Esophagus (tissue), 2 donors: ENCODE data around the gene ESPNL. TPM values are rescaled to one million over a fixed set of nuclear protein-coding genes. Genes with fewer than 3 reads are reported as not detected.

Source experiments
- H3K27ac ChIP-seq, 2 donors: one replicate each; pipeline ENCODE4 v1.5.1; 2013; ENCODE audit warnings: low read depth in 2 of 2, mild to moderate bottlenecking in 2 of 2, inconsistent platforms in 1 of 2, low read length in 1 of 2, moderate library complexity in 1 of 2
- H3K27me3 ChIP-seq, 2 donors: one replicate each; pipeline ENCODE4 v1.6.1; 2013; ENCODE audit warnings: low read length in 2 of 2, control low read depth in 1 of 2, mild to moderate bottlenecking in 1 of 2; ENCODE audit not compliant: insufficient read depth in 2 of 2, control insufficient read depth in 1 of 2
- H3K36me3 ChIP-seq, 2 donors: one replicate each; pipeline ENCODE4 v1.6.1; 2013; ENCODE audit warnings: low read length in 1 of 2; ENCODE audit not compliant: control insufficient read depth in 2 of 2, insufficient read depth in 2 of 2
- H3K4me1 ChIP-seq, 2 donors: one replicate each; pipeline ENCODE4 v1.6.1; 2013; ENCODE audit warnings: low read length in 1 of 2; ENCODE audit not compliant: control insufficient read depth in 2 of 2, insufficient read depth in 2 of 2
- H3K4me3 ChIP-seq, 2 donors: one replicate each; pipeline ENCODE4 v1.5.1; 2013; ENCODE audit warnings: low read length in 2 of 2, mild to moderate bottlenecking in 2 of 2, low read depth in 1 of 2, moderate library complexity in 1 of 2
- H3K9me3 ChIP-seq, 2 donors: one replicate each; pipeline ENCODE4 v1.6.1; 2013; ENCODE audit warnings: mild to moderate bottlenecking in 2 of 2, low read depth in 1 of 2, low read length in 1 of 2, moderate library complexity in 1 of 2; ENCODE audit not compliant: control insufficient read depth in 2 of 2, insufficient read depth in 1 of 2
- WGBS, 2 donors: extraction: QIAGEN DNeasy Blood & Tissue Kit; methylation state at CpG; one replicate each; pipeline ENCODE4 v1.1.7; 2013; 5-methylcytosine and 5-hydroxymethylcytosine counted together
- polyA plus RNA-seq, 2 donors: library from polyadenylated mRNA; stranded (reverse); fragments of 200-250 nt; gene quantifications; one replicate each; pipeline ENCODE4 v1.2.3, GENCODE V29; 2013
- donor health status: healthy with polysubstance abuse.
- donor health status: Bipolar disorder and iron deficiency.

Gene ESPNL
- polyA plus RNA-seq, 2 donors, result 0.09 to 0.12 TPM

GRCh38 chr2:238097201-238097987 is 2.7 kb upstream of the ESPNL start:
- H3K4me1 ChIP-seq, result peaks cover 0 to 6% of the 10 kb centered on the region in 2 donors
- H3K9me3 ChIP-seq, result no peaks in the 10 kb centered on the region
- peaks cover 0 to 4% of the 10 kb centered on the region in 2 donors for H3K36me3 ChIP-seq
- 85 to 88% methylated on average over 19 of the region's 19 CpGs for WGBS, 2 donors
- no peak overlapping the region for H3K4me3 ChIP-seq
- no peak overlapping the region for H3K27ac ChIP-seq
- H3K27me3 ChIP-seq, result no peaks in the 10 kb centered on the region

- no peak overlapping the region for H3K4me3 ChIP-seq
- peak overlapping the region in 1 of 2 donors; percentile 16 for H3K27ac ChIP-seq
- no peaks in the 10 kb centered on the region for H3K9me3 ChIP-seq
- 78 to 79% methylated on average over 37 of the region's 37 CpGs for WGBS, 2 donors
- peaks cover 0 to 6% of the 10 kb centered on the region in 2 donors for H3K4me1 ChIP-seq
- no peaks in the 10 kb centered on the region for H3K27me3 ChIP-seq
- H3K36me3 ChIP-seq, result peaks cover 0 to 4% of the 10 kb centered on the region in 2 donors
Observed at GRCh38 chr2:238097988-238098871, 1.9 kb upstream of the ESPNL start.

- H3K4me3 ChIP-seq, result no peak overlapping the region
- peak overlapping the region; percentile 16 to 51 for H3K27ac ChIP-seq
- peaks cover 0 to 6% of the 10 kb centered on the region in 2 donors for H3K4me1 ChIP-seq
- H3K36me3 ChIP-seq, result peaks cover 0 to 4% of the 10 kb centered on the region in 2 donors
- 70 to 72% methylated on average over 17 of the region's 17 CpGs for WGBS, 2 donors
- no peaks in the 10 kb centered on the region for H3K27me3 ChIP-seq
- H3K9me3 ChIP-seq, result no peaks in the 10 kb centered on the region
Observed at GRCh38 chr2:238098901-238099713, 1.0 kb upstream of the ESPNL start.

- Histone ChIP-seq H3K36me3 (no peaks in the 10 kb centered on the region), H3K4me3 (no peak overlapping the region), H3K9me3 (no peaks in the 10 kb centered on the region), H3K27me3 (no peaks in the 10 kb centered on the region), H3K4me1 (peaks cover 0 to 6% of the 10 kb centered on the region in 2 donors), H3K27ac (no peak overlapping the region)
- 89 to 90% methylated on average over 10 of the region's 10 CpGs for WGBS, 2 donors
Observed at GRCh38 chr2:238099714-238100048, 459 bp upstream of the ESPNL start.

GRCh38 chr2:238100821-238101771 is 956 bp downstream of the ESPNL start:
- H3K27me3 ChIP-seq, result no peaks in the 10 kb centered on the region
- no peaks in the 10 kb centered on the region for H3K36me3 ChIP-seq
- H3K27ac ChIP-seq, result no peak overlapping the region
- no peaks in the 10 kb centered on the region for H3K9me3 ChIP-seq
- H3K4me3 ChIP-seq, result no peak overlapping the region
- whole genome bisulfite sequencing, 2 donors, result 86 to 88% methylated on average over 28 of the region's 28 CpGs
- peaks cover 0 to 6% of the 10 kb centered on the region in 2 donors for H3K4me1 ChIP-seq

- no peak overlapping the region for H3K27ac ChIP-seq
Observed at GRCh38 chr2:238101891-238102841, 2.0 kb downstream of the ESPNL start.

GRCh38 chr2:238102865-238103264 is 2.7 kb downstream of the ESPNL start:
- Histone ChIP-seq H3K27me3 (peaks cover 0 to 2% of the 10 kb centered on the region in 2 donors), H3K4me1 (peaks cover 0 to 10% of the 10 kb centered on the region in 2 donors), H3K36me3 (no peaks in the 10 kb centered on the region), H3K4me3 (no peak overlapping the region), H3K27ac (no peak overlapping the region), H3K9me3 (no peaks in the 10 kb centered on the region)
- 78 to 80% methylated on average over 10 of the region's 10 CpGs for WGBS, 2 donors

More at GRCh38 chr2:238101891-238102841, 2.0 kb downstream of the ESPNL start:
- Histone ChIP-seq H3K27me3 (no peaks in the 10 kb centered on the region), H3K4me1 (peaks cover 0 to 10% of the 10 kb centered on the region in 2 donors), H3K36me3 (no peaks in the 10 kb centered on the region), H3K4me3 (no peak overlapping the region), H3K9me3 (no peaks in the 10 kb centered on the region)
- WGBS, 2 donors, result 88 to 89% methylated on average over 29 to 30 of the region's 30 CpGs
